K562 (cell line): ENCODE data around the gene ABCC9. TPM values are rescaled to one million over a fixed set of nuclear protein-coding genes. Genes with fewer than 3 reads are reported as not detected.

Source experiments
- ATAC-seq: fragments of 200-7000 bp; cut with Tn5 transposase; 3 replicates; pipeline ENCODE4 v1.9.1; 2020; ENCODE audit warnings: moderate library complexity
- BruUV-seq: library from RNA; stranded (reverse); fragments of 400-500 nt; replicated peaks from 2 replicates; lab custom pipeline; 2021; lab: Mats Ljungman, UMichigan
- CTCF ChIA-PET: fragments of 300-600 bp; formaldehyde crosslinking; extraction: SDS; loops from one replicate; lab custom pipeline; 2021; ENCODE audit warnings: low intra/inter-chr PET ratio; lab: Yijun Ruan, JAX
- POLR2A ChIA-PET: fragments of 300-600, 350-650 bp; sonication (Branson Sonifier 250); formaldehyde crosslinking; extraction: SDS; loops from one replicate; lab custom pipeline; 2021; ENCODE audit warnings: antibody characterized with exemption, inconsistent platforms; lab: Yijun Ruan, JAX
- DNase-seq, 4 experiments: peaks; one replicate each; pipeline versions ENCODE4 v3.0.0 to v3.0.0-alpha.2; 2011 to 2018; ENCODE audit warnings: low spot score in 3 of 4, mixed read lengths in 3 of 4; ENCODE audit errors: extremely low read depth in 1 of 4
- FAIRE-seq: peaks from 2 replicates; lab custom pipeline; 2011; peaks lifted over from hg19 to GRCh38; lab: Jason Lieb, UNC
- H2AFZ ChIP-seq: 2 replicates; pipeline ENCODE4 v1.6.0; 2011; ENCODE audit warnings: low read depth, low read length, control low read depth, inconsistent platforms
- H3K27ac ChIP-seq: fragments of 200-600 bp; 3 replicates; pipeline ENCODE4 v1.8.0; 2011; ENCODE audit warnings: low read depth, mild to moderate bottlenecking, control low read depth, inconsistent platforms, low read length, moderate library complexity, mixed read lengths; ENCODE audit errors: extremely low read depth
- H3K27me3 ChIP-seq, 2 experiments: fragments of 300-600 bp in 1 of 2; 2 replicates in 1 of 2; 3 replicates in 1 of 2; pipeline versions ENCODE4 v1.6.0 to v1.8.0; 2011; ENCODE audit warnings: inconsistent platforms in 2 of 2, low read length in 2 of 2, mild to moderate bottlenecking in 1 of 2, mixed read lengths in 1 of 2, moderate library complexity in 1 of 2; ENCODE audit not compliant: control insufficient read depth in 2 of 2, insufficient read depth in 2 of 2
- H3K36me3 ChIP-seq: fragments of 300-600 bp; 3 replicates; pipeline ENCODE4 v1.8.0; 2011; ENCODE audit warnings: mild to moderate bottlenecking, low read length, inconsistent platforms; ENCODE audit not compliant: control insufficient read depth, insufficient read depth
- H3K4me1 ChIP-seq, 2 experiments: fragments of 200-600 bp in 1 of 2; replicated peaks in 1 of 2; 2 replicates in 1 of 2; 3 replicates in 1 of 2; pipeline versions ENCODE4 v1.5.1 to v1.8.0; 2011; ENCODE audit warnings: inconsistent platforms in 2 of 2, low read length in 2 of 2, mild to moderate bottlenecking in 1 of 2, mixed read lengths in 1 of 2, moderate library complexity in 1 of 2; ENCODE audit not compliant: control insufficient read depth in 2 of 2, insufficient read depth in 2 of 2
- H3K4me2 ChIP-seq: 2 replicates; pipeline ENCODE4 v1.6.1; 2011; ENCODE audit warnings: low read length, control low read depth, inconsistent platforms, mixed read lengths; ENCODE audit not compliant: insufficient read depth
- H3K4me3 ChIP-seq: fragments of 200-600 bp; sonication (generic), shearing (Covaris generic); 2 replicates; pipeline ENCODE4 v1.5.1; 2016; ENCODE audit warnings: control low read depth, inconsistent platforms
- H3K79me2 ChIP-seq: fragments of 200-600 bp; 3 replicates; pipeline ENCODE4 v1.8.0; 2011; ENCODE audit warnings: low read length, inconsistent platforms; ENCODE audit not compliant: control insufficient read depth, insufficient read depth
- H3K9ac ChIP-seq, 2 experiments: 2 replicates each; pipeline versions ENCODE4 v1.6.0 to v1.6.1; 2011; ENCODE audit warnings: low read depth in 2 of 2, low read length in 2 of 2, control low read depth in 1 of 2, inconsistent platforms in 1 of 2, mild to moderate bottlenecking in 1 of 2, mixed read lengths in 1 of 2; ENCODE audit not compliant: insufficient read depth in 1 of 2
- H3K9me1 ChIP-seq: one replicate; pipeline ENCODE4 v1.6.0; 2011; ENCODE audit warnings: inconsistent platforms, mild to moderate bottlenecking, low read length, moderate library complexity; ENCODE audit not compliant: control insufficient read depth, insufficient read depth
- H3K9me3 ChIP-seq: replicated peaks from 2 replicates; pipeline ENCODE4 v1.5.1; 2011; ENCODE audit warnings: low read depth, low read length, inconsistent platforms; ENCODE audit not compliant: control insufficient read depth, insufficient read depth
- H4K20me1 ChIP-seq: replicated peaks from 2 replicates; pipeline ENCODE4 v1.6.1; 2011; ENCODE audit warnings: low read length, inconsistent platforms, mixed read lengths; ENCODE audit not compliant: control insufficient read depth, insufficient read depth
- CEBPB ChIP-seq: fragments of 450-650 bp; IDR thresholded peaks from 2 replicates; pipeline ENCODE4 v1.6.1; 2016; ENCODE audit warnings: missing genetic modification characterization, missing compliant biosample characterization
- GTF2A2 ChIP-seq: IDR thresholded peaks from 2 replicates; pipeline ENCODE4 v1.6.1; 2016; ENCODE audit warnings: mild to moderate bottlenecking, missing genetic modification characterization, missing compliant biosample characterization
- KDM5B ChIP-seq: fragments of 200-600 bp; sonication (generic); IDR thresholded peaks from 2 replicates; pipeline ENCODE4 v1.6.1; 2012; ENCODE audit warnings: low read depth, mild to moderate bottlenecking, moderate library complexity, low read length, control low read depth, inconsistent platforms; ENCODE audit not compliant: insufficient replicate concordance
- MTA2 ChIP-seq: fragments of 450-650 bp; IDR thresholded peaks from 2 replicates; pipeline ENCODE4 v1.6.1; 2016; ENCODE audit warnings: low read depth
- NFIC ChIP-seq: fragments of 450-650 bp; IDR thresholded peaks from 2 replicates; pipeline ENCODE4 v1.6.1; 2017; ENCODE audit warnings: mild to moderate bottlenecking, inconsistent platforms
- POLR2G ChIP-seq: fragments of 200-400 bp; formaldehyde crosslinking; IDR thresholded peaks from 2 replicates; pipeline ENCODE4 v1.6.1; 2017; ENCODE audit warnings: low read depth, mild to moderate bottlenecking, antibody characterized with exemption, low read length, moderate library complexity
- STAG1 ChIP-seq: sonication (generic); formaldehyde crosslinking; IDR thresholded peaks from 2 replicates; pipeline ENCODE4 v1.5.0; 2020; ENCODE audit warnings: missing genetic modification reagents, borderline replicate concordance
- SUPT5H ChIP-seq: fragments of 450-650 bp; IDR thresholded peaks from 2 replicates; pipeline ENCODE4 v1.6.1; 2016
- TFAP4 ChIP-seq: sonication (generic); formaldehyde crosslinking; IDR thresholded peaks from 2 replicates; pipeline ENCODE4 v1.8.0; 2022; ENCODE audit warnings: missing genetic modification reagents, mild to moderate bottlenecking, moderate library complexity, borderline replicate concordance
- TFE3 ChIP-seq: fragments of 450-650 bp; formaldehyde crosslinking; IDR thresholded peaks from 2 replicates; pipeline ENCODE4 v1.4.0; 2020; ENCODE audit warnings: mild to moderate bottlenecking, mixed read lengths
- TGIF2 ChIP-seq: sonication (generic); formaldehyde crosslinking; IDR thresholded peaks from 2 replicates; pipeline ENCODE4 v1.8.1; 2022; ENCODE audit warnings: mild to moderate bottlenecking, missing genetic modification reagents, moderate library complexity
- XRCC5 ChIP-seq: fragments of 200-400 bp; formaldehyde crosslinking; IDR thresholded peaks from 2 replicates; pipeline ENCODE4 v1.6.1; 2017; ENCODE audit warnings: low read depth, mild to moderate bottlenecking, low read length
- ZC3H4 ChIP-seq: sonication (generic); formaldehyde crosslinking; IDR thresholded peaks from 2 replicates; pipeline ENCODE4 v1.9.0; 2021; ENCODE audit warnings: missing genetic modification reagents, borderline replicate concordance
- ZNF395 ChIP-seq: fragments of 200-800 bp; sonication (Bioruptor generic); IDR thresholded peaks from 2 replicates; pipeline ENCODE4 v1.6.1; 2017; ENCODE audit warnings: missing genetic modification characterization, missing compliant biosample characterization
- WGBS: fragments of 100-300 bp; shearing (Covaris generic); methylation state at CpG from one replicate; pipeline ENCODE4 v1.1.6; 2016; ENCODE audit warnings: low coverage, mixed read lengths; ENCODE audit not compliant: insufficient coverage; ENCODE audit errors: missing lambda C conversion rate; 5-methylcytosine and 5-hydroxymethylcytosine counted together
- in situ Hi-C: fragments of 300-500 bp; cut with MboI; formaldehyde crosslinking; loops from 4 replicates; pipeline ENCODE4 v1.15.0; 2018; ENCODE audit warnings: inconsistent platforms, mixed read lengths
- intact Hi-C: fragments of 100-400 bp; cut with micrococcal nuclease; formaldehyde crosslinking; loops from 2 replicates; pipeline ENCODE4 v1.14.2; 2022
- polyA plus RNA-seq, 8 experiments: library from polyadenylated mRNA; depleted of rRNA in 4 of 8; stranded (reverse) in 5 of 8; unstranded in 3 of 8; fragments of >200 nt; fragmentation: Nextera tagmentation in 2 of 8; fragmentation: Illumina TruSeq in 1 of 8; extraction: Ambion mirVana in 2 of 8; extraction: Trizol in 1 of 8; gene quantifications; 2 replicates each; pipeline versions ENCODE4 v1.2.1 to v1.2.3, GENCODE V29; 2011 to 2014; ENCODE audit warnings: inconsistent platforms in 1 of 8, missing spikeins in 1 of 8
- total RNA-seq, 7 experiments: library from RNA; depleted of rRNA in 6 of 7; stranded (reverse); fragments of >200 nt in 6 of 7; fragmentation: Illumina TruSeq in 2 of 7; extraction: Trizol in 2 of 7; gene quantifications; 2 replicates each; pipeline versions ENCODE4 v1.2.1 to v1.2.3, GENCODE V29; 2011 to 2021; ENCODE audit warnings: low replicate concordance in 1 of 7

The ABCC9 gene
- total and polyA plus RNA-seq, 9 of the 15 experiments (the other 6 are each of a cell fraction or from before 2014, with no cell fraction given), result 0.05 to 0.40 (median 0.18) TPM

- peak; percentile 63 for TF ChIP-seq NFIC
- no peak for TF ChIP-seq TFE3
- TF ChIP-seq TGIF2, result no peak
- TF ChIP-seq ZC3H4 (CRISPR knock-in tag), result no peak
- TF ChIP-seq, all 486 proteins: peak for 1
- Histone ChIP-seq H3K27ac (no peak overlapping the region), H3K9me3 (no peaks in the 10 kb centered on the region), H3K79me2 (no peaks in the 10 kb centered on the region), H4K20me1 (no peaks in the 10 kb centered on the region), H3K4me1 (no peaks in the 10 kb centered on the region), H3K4me2 (no peak overlapping the region), H3K27me3 (no peaks in the 10 kb centered on the region), H3K9ac (no peak overlapping the region), H3K4me3 (no peak overlapping the region), H2AFZ (no peak overlapping the region), H3K36me3 (no peaks in the 10 kb centered on the region), H3K9me1 (no peaks in the 10 kb centered on the region)
- DNase-seq, result no peak
- ATAC-seq, result no peak
- 5% methylated on average over 2 of the region's 2 CpGs for WGBS
- no TSS peak for BruUV-seq
- FAIRE-seq, result no peak
- POLR2A ChIA-PET, result no interaction called here
- intact Hi-C loops (no loop called here), in situ Hi-C loops (no loop called here)
- CTCF ChIA-PET, result no interaction called here
Measured at GRCh38 chr12:21849878-21850277, 91.3 kb downstream of the ABCC9 start.

- in situ Hi-C loops (no loop called here), intact Hi-C loops (no loop called here)
- H3K9me1 ChIP-seq, result no peaks in the 10 kb centered on the region
- ChIA-PET POLR2A (no interaction called here), CTCF (no interaction called here)
- H3K4me1 ChIP-seq, result no peaks in the 10 kb centered on the region
- no peaks in the 10 kb centered on the region for H3K9me3 ChIP-seq
- no TSS peak for BruUV-seq
- H4K20me1 ChIP-seq, result no peaks in the 10 kb centered on the region
- H3K27me3 ChIP-seq, result no peaks in the 10 kb centered on the region
- H3K79me2 ChIP-seq, result no peaks in the 10 kb centered on the region
- DNase-seq (no peak), FAIRE-seq (no peak), ATAC-seq (no peak)
- no peak overlapping the region for H3K4me2 ChIP-seq
- no peaks in the 10 kb centered on the region for H3K36me3 ChIP-seq
- no peak overlapping the region for H3K9ac ChIP-seq
- 0% methylated on average over 5 of the region's 5 CpGs for WGBS
- H3K4me3 ChIP-seq, result no peak overlapping the region
- H3K27ac ChIP-seq, result no peak overlapping the region
- no peak overlapping the region for H2AFZ ChIP-seq
- TF ChIP-seq ZNF395 (CRISPR knock-in tag), result no peak
- TF ChIP-seq TFAP4 (CRISPR knock-in tag), result no peak
- TF ChIP-seq SUPT5H, result no peak
- TF ChIP-seq MTA2, result no peak
- TF ChIP-seq XRCC5, result no peak
- TF ChIP-seq KDM5B, result no peak
- TF ChIP-seq POLR2G, result no peak
- TF ChIP-seq STAG1 (CRISPR knock-in tag), result no peak
- TF ChIP-seq CEBPB, result no peak
- no peak for TF ChIP-seq GTF2A2 (tag)
Measured at GRCh38 chr12:21848192-21848591, 93.0 kb downstream of the ABCC9 start.
